Keratinocyte (primary cell): ENCODE data around the gene B3GNT2. TPM values are rescaled to one million over a fixed set of nuclear protein-coding genes. Genes with fewer than 3 reads are reported as not detected.

Experiments
- DNase-seq: peaks from one replicate; pipeline ENCODE4 v3.0.0-alpha.2; 2011; ENCODE audit warnings: low read depth, missing footprints, low spot score
- FAIRE-seq: peaks from 2 replicates; lab custom pipeline; 2011; peaks lifted over from hg19 to GRCh38; lab: Jason Lieb, UNC
- H2AFZ ChIP-seq: 2 replicates; pipeline ENCODE4 v1.6.0; 2012; ENCODE audit warnings: low read length, control low read depth, inconsistent platforms; ENCODE audit not compliant: control insufficient read depth
- H3K27ac ChIP-seq: 2 replicates; pipeline ENCODE4 v1.5.1; 2011; ENCODE audit warnings: low read length; ENCODE audit not compliant: control insufficient read depth, insufficient read depth
- H3K27me3 ChIP-seq: 3 replicates; pipeline ENCODE4 v1.6.0; 2011; ENCODE audit warnings: low read length; ENCODE audit not compliant: control insufficient read depth, insufficient read depth; ENCODE audit errors: extremely low read depth
- H3K36me3 ChIP-seq, 2 experiments: 2 replicates in 1 of 2; 3 replicates in 1 of 2; pipeline ENCODE4 v1.5.1; 2011; ENCODE audit warnings: low read length in 2 of 2, mild to moderate bottlenecking in 1 of 2; ENCODE audit not compliant: control insufficient read depth in 2 of 2, insufficient read depth in 2 of 2; ENCODE audit errors: extremely low read depth in 1 of 2
- H3K4me1 ChIP-seq: 3 replicates; pipeline ENCODE4 v1.5.1; 2011; ENCODE audit warnings: low read length; ENCODE audit not compliant: control insufficient read depth, insufficient read depth; ENCODE audit errors: extremely low read depth
- H3K4me2 ChIP-seq: 3 replicates; pipeline ENCODE4 v1.6.0; 2011; ENCODE audit warnings: low read depth, low read length; ENCODE audit not compliant: control insufficient read depth, insufficient read depth; ENCODE audit errors: extremely low read depth
- H3K4me3 ChIP-seq, 3 experiments: fragments of 200-600 bp in 1 of 3; sonication (generic) in 1 of 3; 2 replicates in 2 of 3; 3 replicates in 1 of 3; pipeline ENCODE4 v1.5.1; 2011 to 2016; ENCODE audit warnings: low read length in 3 of 3, mild to moderate bottlenecking in 3 of 3, control low read depth in 2 of 3, inconsistent platforms in 1 of 3, low read depth in 1 of 3, mixed read lengths in 1 of 3, mixed run types in 1 of 3, moderate library complexity in 1 of 3; ENCODE audit not compliant: control insufficient read depth in 2 of 3, insufficient read depth in 2 of 3; ENCODE audit errors: extremely low read depth in 1 of 3
- H3K79me2 ChIP-seq: 2 replicates; pipeline ENCODE4 v1.6.0; 2012; ENCODE audit warnings: low read length; ENCODE audit not compliant: control insufficient read depth, insufficient read depth
- H3K9ac ChIP-seq: 3 replicates; pipeline ENCODE4 v1.6.0; 2011; ENCODE audit warnings: low read length; ENCODE audit not compliant: control insufficient read depth, insufficient read depth; ENCODE audit errors: extremely low read depth
- H3K9me1 ChIP-seq: 3 replicates; pipeline ENCODE4 v1.6.0; 2011; ENCODE audit warnings: low read length; ENCODE audit not compliant: control insufficient read depth, insufficient read depth; ENCODE audit errors: extremely low read depth
- H3K9me3 ChIP-seq: 2 replicates; pipeline ENCODE4 v1.5.1; 2012; ENCODE audit warnings: low read depth, low read length; ENCODE audit not compliant: control insufficient read depth
- H4K20me1 ChIP-seq: 3 replicates; pipeline ENCODE4 v1.6.0; 2011; ENCODE audit warnings: low read length; ENCODE audit not compliant: control insufficient read depth, insufficient read depth; ENCODE audit errors: extremely low read depth
- CTCF ChIP-seq, 3 experiments: IDR thresholded peaks in 1 of 3; conservative IDR thresholded peaks in 1 of 3; optimal IDR thresholded peaks in 1 of 3; 2 replicates in 2 of 3; 3 replicates in 1 of 3; pipeline versions ENCODE3 to v1.5.1; 2011; ENCODE audit warnings: low read length in 3 of 3, mild to moderate bottlenecking in 3 of 3, moderate library complexity in 2 of 3, control low read depth in 1 of 3, inconsistent platforms in 1 of 3; ENCODE audit not compliant: insufficient read depth in 2 of 3; ENCODE audit errors: extremely low read depth in 1 of 3
- EZH2 ChIP-seq: IDR thresholded peaks from one replicate; pipeline ENCODE4 v1.6.1; 2012; ENCODE audit warnings: inconsistent platforms, mild to moderate bottlenecking, low read length, moderate library complexity
- dilution Hi-C: fragments of 300-500 bp; cut with MboI; formaldehyde crosslinking; loops from one replicate; pipeline ENCODE4 v1.7.0; 2020; ENCODE audit warnings: low sequenced_read_pairs; ENCODE audit not compliant: extremely low pct_ligation_motif_present
- polyA plus RNA-seq, 5 experiments: library from polyadenylated mRNA; depleted of rRNA in 3 of 5; stranded (reverse) in 3 of 5; stranded (forward) in 1 of 5; unstranded in 1 of 5; fragments of >200 nt; gene quantifications; 1 replicate in 1 of 5; 2 replicates in 3 of 5; 3 replicates in 1 of 5; pipeline versions ENCODE4 v1.2.1 to v1.2.3, GENCODE V29; 2011 to 2012; ENCODE audit warnings: missing spikeins in 2 of 5, low read depth in 1 of 5, low replicate concordance in 1 of 5

Gene B3GNT2
- polyA plus RNA-seq, 1 donor (not counting 4 experiments of a cell fraction or from before 2014, with no cell fraction given): 44.3 TPM

- TF ChIP-seq EZH2 (no peak), CTCF (optimal IDR thresholded peaks at IDR 0.05 in 1 of 3, IDR thresholded peaks at IDR 0.05 in 1 of 3, conservative IDR thresholded peaks at IDR 0.05 in 1 of 3; ENCODE audit: extremely low read depth in 1 of 3, insufficient read depth in 2 of 3, low read length in 3 of 3) (no peak)
- Histone ChIP-seq H3K79me2 (no peaks in the 10 kb centered on the region), H3K9ac (no peak overlapping the region), H3K36me3 (no peaks in the 10 kb centered on the region), H3K4me3 (no peak overlapping the region), H3K9me1 (no peaks in the 10 kb centered on the region), H3K4me2 (no peak overlapping the region), H4K20me1 (no peaks in the 10 kb centered on the region), H3K9me3 (no peaks in the 10 kb centered on the region), H3K27me3 (no peaks in the 10 kb centered on the region), H3K27ac (no peak overlapping the region), H2AFZ (no peak overlapping the region), H3K4me1 (no peaks in the 10 kb centered on the region)
- dilution Hi-C loops: no loop called here
- DNase-seq (no peak), FAIRE-seq (no peak)
Measured at GRCh38 chr2:62254424-62255266, 58.7 kb downstream of the B3GNT2 start.

- Histone ChIP-seq H3K9ac (no peak overlapping the region), H3K36me3 (no peaks in the 10 kb centered on the region), H2AFZ (no peak overlapping the region), H3K4me3 (no peak overlapping the region), H3K9me3 (no peaks in the 10 kb centered on the region), H3K27ac (no peak overlapping the region), H4K20me1 (no peaks in the 10 kb centered on the region), H3K79me2 (no peaks in the 10 kb centered on the region), H3K27me3 (no peaks in the 10 kb centered on the region), H3K9me1 (no peaks in the 10 kb centered on the region), H3K4me2 (no peak overlapping the region), H3K4me1 (no peaks in the 10 kb centered on the region)
- DNase-seq (no peak), FAIRE-seq (no peak)
- TF ChIP-seq EZH2 (no peak), CTCF (optimal IDR thresholded peaks at IDR 0.05 in 1 of 3, IDR thresholded peaks at IDR 0.05 in 1 of 3, conservative IDR thresholded peaks at IDR 0.05 in 1 of 3; ENCODE audit: extremely low read depth in 1 of 3, insufficient read depth in 2 of 3, low read length in 3 of 3) (no peak)
- dilution Hi-C loops: no loop called here
Measured at GRCh38 chr2:62257466-62257865, 61.6 kb downstream of the B3GNT2 start.
